ENCODE data around the gene IL17A. TPM values are rescaled to one million over a fixed set of nuclear protein-coding genes. Genes with fewer than 3 reads are reported as not detected.

Gene IL17A
- not detected for total RNA-seq

GRCh38 chr6:52186075-52186474 lies at the start of gene IL17A:
Gene IL17A, plus strand, starts transcription at chr6:52186375. Its CDS starts 57 bp downstream, at chr6:52186432.
- no peaks in the 10 kb centered on the region for H3K36me3 ChIP-seq
- TF ChIP-seq, protein P1, sequence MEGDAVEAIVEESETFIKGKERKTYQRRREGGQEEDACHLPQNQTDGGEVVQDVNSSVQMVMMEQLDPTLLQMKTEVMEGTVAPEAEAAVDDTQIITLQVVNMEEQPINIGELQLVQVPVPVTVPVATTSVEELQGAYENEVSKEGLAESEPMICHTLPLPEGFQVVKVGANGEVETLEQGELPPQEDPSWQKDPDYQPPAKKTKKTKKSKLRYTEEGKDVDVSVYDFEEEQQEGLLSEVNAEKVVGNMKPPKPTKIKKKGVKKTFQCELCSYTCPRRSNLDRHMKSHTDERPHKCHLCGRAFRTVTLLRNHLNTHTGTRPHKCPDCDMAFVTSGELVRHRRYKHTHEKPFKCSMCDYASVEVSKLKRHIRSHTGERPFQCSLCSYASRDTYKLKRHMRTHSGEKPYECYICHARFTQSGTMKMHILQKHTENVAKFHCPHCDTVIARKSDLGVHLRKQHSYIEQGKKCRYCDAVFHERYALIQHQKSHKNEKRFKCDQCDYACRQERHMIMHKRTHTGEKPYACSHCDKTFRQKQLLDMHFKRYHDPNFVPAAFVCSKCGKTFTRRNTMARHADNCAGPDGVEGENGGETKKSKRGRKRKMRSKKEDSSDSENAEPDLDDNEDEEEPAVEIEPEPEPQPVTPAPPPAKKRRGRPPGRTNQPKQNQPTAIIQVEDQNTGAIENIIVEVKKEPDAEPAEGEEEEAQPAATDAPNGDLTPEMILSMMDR (IDR thresholded peaks at IDR 0.05 in 4 of 5, conservative IDR thresholded peaks at IDR 0.05 in 1 of 5): no peak
- no peak for TF ChIP-seq POLR2A (IDR thresholded peaks at IDR 0.05)
- no peak within 1 kb of the TSS for H3K27ac ChIP-seq
- no peaks in the 10 kb centered on the region for H3K27me3 ChIP-seq
- in situ Hi-C loops (cut with MboI; ENCODE audit: low sequenced_read_pairs in 4 of 4) (no loop called here), intact Hi-C loops (cut with DNase I; ENCODE audit: low total_unique reads) (no loop called here)
- ATAC-seq: no peak
- no peaks in the 10 kb centered on the region for H3K9me3 ChIP-seq
- DNase-seq: no peak
- H3K4me1 ChIP-seq: peaks cover 4 to 5% of the 10 kb centered on the region in 2 donors
- no peak within 1 kb of the TSS for H3K4me3 ChIP-seq

GRCh38 chr6:52136934-52137467 lies 49.2 kb upstream of the IL17A start:
- H3K36me3 ChIP-seq: no peaks in the 10 kb centered on the region
- ATAC-seq: peak in 1 of 2 donors; percentile 11
- intact Hi-C loops (cut with DNase I; ENCODE audit: low total_unique reads) (loop anchor here (2.0 to 10.0 kb wide), 2 partner anchors 28 to 368 kb away; no protein-coding TSS in a partner anchor), in situ Hi-C loops (cut with MboI; ENCODE audit: low sequenced_read_pairs in 4 of 4) (no loop called here)
- no peaks in the 10 kb centered on the region for H3K9me3 ChIP-seq
- H3K4me3 ChIP-seq: peak overlapping the region; percentile 45 to 60 (median 56)
- peaks cover 41 to 52% of the 10 kb centered on the region in 2 donors for H3K4me1 ChIP-seq
- DNase-seq: peak in 1 of 2 donors; percentile 18
- TF ChIP-seq, protein P1 (IDR thresholded peaks at IDR 0.05 in 4 of 5, conservative IDR thresholded peaks at IDR 0.05 in 1 of 5): no peak
- TF ChIP-seq POLR2A (IDR thresholded peaks at IDR 0.05): no peak
- H3K27me3 ChIP-seq: no peaks in the 10 kb centered on the region
- H3K27ac ChIP-seq: peak overlapping the region; percentile 74 to 83 (median 78)

- H3K4me3 ChIP-seq: peak overlapping the region; percentile 45 to 60 (median 56)
- H3K4me1 ChIP-seq: peaks cover 41 to 58% of the 10 kb centered on the region in 2 donors
- no peak for ATAC-seq
- H3K9me3 ChIP-seq: no peaks in the 10 kb centered on the region
- no peaks in the 10 kb centered on the region for H3K27me3 ChIP-seq
- in situ Hi-C loops (cut with MboI; ENCODE audit: low sequenced_read_pairs in 4 of 4): no loop called here
- intact Hi-C loops (cut with DNase I; ENCODE audit: low total_unique reads): loop anchor here (10.0 kb wide), 1 partner anchor 367 kb away; no protein-coding TSS in a partner anchor
- DNase-seq: no peak
- no peak for TF ChIP-seq POLR2A (IDR thresholded peaks at IDR 0.05)
- TF ChIP-seq, protein P1 (IDR thresholded peaks at IDR 0.05 in 4 of 5, conservative IDR thresholded peaks at IDR 0.05 in 1 of 5): no peak
- H3K36me3 ChIP-seq: no peaks in the 10 kb centered on the region
- peak overlapping the region; percentile 74 to 83 (median 78) for H3K27ac ChIP-seq
Observed at GRCh38 chr6:52138284-52138683, 47.9 kb upstream of the IL17A start.

- peak in 1 of 2 donors; percentile 27 for ATAC-seq
Observed at GRCh38 chr6:52139985-52140680, 46.0 kb upstream of the IL17A start.

More at GRCh38 chr6:52139985-52140680, 46.0 kb upstream of the IL17A start:
- Histone ChIP-seq H3K27me3 (no peaks in the 10 kb centered on the region), H3K36me3 (no peaks in the 10 kb centered on the region), H3K9me3 (no peaks in the 10 kb centered on the region), H3K27ac (peak overlapping the region; percentile 74 to 83 (median 78)), H3K4me3 (peak overlapping the region in 2 of 4 donors; percentile 27 to 60), H3K4me1 (peaks cover 40 to 58% of the 10 kb centered on the region in 2 donors)
- intact Hi-C loops (cut with DNase I; ENCODE audit: low total_unique reads): loop anchor here (10.0 kb wide), 1 partner anchor 365 kb away; no protein-coding TSS in a partner anchor
- peak in 1 of 2 donors; percentile 23 for DNase-seq
- TF ChIP-seq, protein P1 (IDR thresholded peaks at IDR 0.05 in 4 of 5, conservative IDR thresholded peaks at IDR 0.05 in 1 of 5): no peak
- TF ChIP-seq POLR2A (IDR thresholded peaks at IDR 0.05): no peak
- in situ Hi-C loops (cut with MboI; ENCODE audit: low sequenced_read_pairs in 4 of 4): no loop called here
